Subcutaneous adipose tissue (tissue), 4 donors: ENCODE results near the gene FMNL1. TPM values are rescaled to one million over a fixed set of nuclear protein-coding genes. Genes with fewer than 3 reads are reported as not detected.

ENCODE experiments used
- total RNA-seq, 4 donors: library from RNA; depleted of rRNA; stranded (reverse); fragments of >200 nt; gene quantifications; one replicate each; pipeline ENCODE4 v1.1.0, GENCODE V29; 2016
- TF ChIP-seq, protein P1 (sequence below): fragments of 450-650 bp; IDR thresholded peaks from one replicate; pipeline ENCODE4 v1.5.1; 2016; ENCODE audit warnings: low read depth, mild to moderate bottlenecking, control low read depth, antibody characterized with exemption, moderate library complexity

Gene FMNL1
- total RNA-seq, 4 donors from 2014 or later = 14.3 to 39.9 (median 28.9) TPM

DNA sequence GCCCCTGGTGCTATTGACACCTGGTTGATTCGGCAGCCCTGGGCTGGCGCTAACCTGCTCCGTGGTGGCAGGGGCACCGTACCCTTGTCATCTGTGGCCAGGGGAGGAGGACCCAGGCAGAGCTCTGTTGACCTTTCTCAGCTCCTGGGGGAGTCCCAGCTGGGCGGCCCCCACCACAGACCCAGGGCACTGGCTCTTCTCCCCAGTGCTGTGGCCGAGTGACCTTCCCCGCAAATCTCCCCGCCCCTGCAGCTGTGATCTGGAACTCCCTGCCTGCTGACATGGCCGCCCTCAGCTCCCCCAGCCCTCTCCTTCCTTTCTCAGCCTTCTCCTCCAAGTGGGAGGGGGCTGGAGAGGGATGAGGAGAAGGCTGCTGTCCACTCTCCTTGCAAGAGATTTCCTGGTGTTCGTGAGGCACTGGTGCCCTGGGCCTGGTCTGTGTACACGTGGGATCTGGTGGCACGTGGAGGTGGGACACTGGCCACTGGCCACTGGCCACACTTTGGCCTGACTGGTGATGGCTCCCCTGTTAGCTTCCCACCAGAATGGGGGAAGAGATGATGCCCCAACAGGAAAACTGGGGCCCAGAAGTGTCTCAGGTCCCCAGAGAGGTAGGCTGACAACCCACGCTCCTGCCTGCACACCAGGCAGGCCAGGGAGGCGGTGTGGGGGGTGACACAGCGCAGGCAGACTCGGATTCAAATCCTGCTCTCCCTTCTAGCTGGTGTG, 8.2 kb downstream of the FMNL1 start:
- TF ChIP-seq, protein P1, sequence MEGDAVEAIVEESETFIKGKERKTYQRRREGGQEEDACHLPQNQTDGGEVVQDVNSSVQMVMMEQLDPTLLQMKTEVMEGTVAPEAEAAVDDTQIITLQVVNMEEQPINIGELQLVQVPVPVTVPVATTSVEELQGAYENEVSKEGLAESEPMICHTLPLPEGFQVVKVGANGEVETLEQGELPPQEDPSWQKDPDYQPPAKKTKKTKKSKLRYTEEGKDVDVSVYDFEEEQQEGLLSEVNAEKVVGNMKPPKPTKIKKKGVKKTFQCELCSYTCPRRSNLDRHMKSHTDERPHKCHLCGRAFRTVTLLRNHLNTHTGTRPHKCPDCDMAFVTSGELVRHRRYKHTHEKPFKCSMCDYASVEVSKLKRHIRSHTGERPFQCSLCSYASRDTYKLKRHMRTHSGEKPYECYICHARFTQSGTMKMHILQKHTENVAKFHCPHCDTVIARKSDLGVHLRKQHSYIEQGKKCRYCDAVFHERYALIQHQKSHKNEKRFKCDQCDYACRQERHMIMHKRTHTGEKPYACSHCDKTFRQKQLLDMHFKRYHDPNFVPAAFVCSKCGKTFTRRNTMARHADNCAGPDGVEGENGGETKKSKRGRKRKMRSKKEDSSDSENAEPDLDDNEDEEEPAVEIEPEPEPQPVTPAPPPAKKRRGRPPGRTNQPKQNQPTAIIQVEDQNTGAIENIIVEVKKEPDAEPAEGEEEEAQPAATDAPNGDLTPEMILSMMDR = no peak

DNA sequence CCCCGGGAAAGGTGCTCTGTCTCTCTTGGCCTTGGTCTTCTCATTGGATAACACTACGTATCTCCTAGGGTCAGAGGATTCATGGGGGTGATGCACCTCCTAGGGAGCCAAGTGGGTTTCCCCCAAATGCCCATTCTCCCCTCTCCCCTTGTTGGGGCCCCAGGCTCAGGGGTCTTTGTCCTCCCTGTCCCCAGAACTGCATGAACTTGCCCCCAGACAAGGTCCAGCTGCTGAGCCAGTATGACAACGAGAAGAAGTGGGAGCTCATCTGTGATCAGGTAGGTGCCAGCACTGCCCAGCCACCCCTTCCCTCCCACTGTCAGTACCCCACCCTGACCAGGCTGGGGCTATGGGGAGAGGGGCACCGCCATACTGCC, 8.7 kb downstream of the FMNL1 start:
- TF ChIP-seq, protein P1 = no peak

DNA sequence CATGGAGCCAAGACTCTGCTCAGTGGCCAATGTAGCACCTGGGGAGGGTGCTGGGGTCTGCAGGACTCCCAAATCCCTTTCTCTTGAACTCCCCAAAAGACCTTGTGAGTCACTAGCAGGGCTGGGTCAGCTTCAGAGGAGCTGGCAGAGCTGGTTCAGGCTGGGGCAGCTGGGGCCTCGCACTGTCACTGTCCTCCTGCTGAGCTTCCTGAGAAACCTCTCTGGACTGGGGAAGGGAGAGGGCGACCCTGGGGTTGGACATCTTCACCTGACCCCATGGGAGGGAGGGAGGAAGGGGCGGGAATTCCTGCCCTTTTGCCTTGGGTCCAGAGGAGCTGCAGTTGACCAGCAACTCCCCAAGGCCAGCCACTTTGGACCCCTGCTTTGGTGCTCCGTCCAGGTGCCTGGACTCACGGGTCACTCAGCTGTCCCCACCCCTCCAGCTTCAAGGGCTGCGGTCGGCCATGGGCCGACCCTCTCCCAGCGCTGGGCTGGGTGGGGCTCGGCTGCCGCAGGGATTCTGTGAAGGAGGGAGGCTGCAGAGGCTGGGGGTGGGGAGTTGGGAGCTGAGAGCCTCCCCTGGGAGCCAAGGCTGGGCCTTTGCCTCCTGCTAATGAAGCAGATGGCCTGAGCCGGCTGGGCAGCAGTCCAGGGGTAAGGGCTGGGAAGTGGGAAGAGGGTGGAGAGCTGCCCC, 9.2 kb downstream of the FMNL1 start:
- TF ChIP-seq, protein P1 = no peak

DNA sequence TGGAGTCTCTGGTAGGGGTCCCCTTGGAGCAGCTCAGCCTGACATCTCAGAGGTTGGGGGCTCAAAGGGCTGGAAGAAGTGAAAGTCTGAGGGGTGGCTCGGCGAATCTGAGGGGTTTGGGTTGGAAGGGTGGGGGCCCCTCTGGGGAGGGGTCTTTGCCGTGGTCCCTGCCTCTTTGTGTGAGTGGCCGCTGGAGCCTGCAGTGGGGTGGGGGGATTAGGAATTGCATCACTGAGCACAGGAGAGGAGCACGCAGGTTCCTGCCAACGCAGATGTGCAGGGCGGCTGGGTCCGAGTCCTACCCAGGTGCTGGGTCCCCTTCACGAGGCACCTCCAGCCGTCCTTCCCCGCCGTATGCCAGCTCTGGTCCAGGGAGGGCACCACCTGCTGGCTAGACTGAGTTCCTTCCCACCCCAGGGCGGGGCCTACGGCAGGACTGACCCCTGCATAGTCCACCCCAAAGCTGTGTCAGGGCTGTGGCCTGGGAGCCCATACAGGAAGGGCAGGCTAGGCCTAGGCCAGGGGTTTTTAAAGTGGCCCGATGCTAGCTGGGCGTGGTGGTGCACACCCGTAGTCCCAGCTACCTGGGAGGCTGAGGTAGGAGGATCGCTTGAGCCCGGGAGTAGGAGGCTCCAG, 9.9 kb downstream of the FMNL1 start:
- TF ChIP-seq, protein P1 = no peak

DNA sequence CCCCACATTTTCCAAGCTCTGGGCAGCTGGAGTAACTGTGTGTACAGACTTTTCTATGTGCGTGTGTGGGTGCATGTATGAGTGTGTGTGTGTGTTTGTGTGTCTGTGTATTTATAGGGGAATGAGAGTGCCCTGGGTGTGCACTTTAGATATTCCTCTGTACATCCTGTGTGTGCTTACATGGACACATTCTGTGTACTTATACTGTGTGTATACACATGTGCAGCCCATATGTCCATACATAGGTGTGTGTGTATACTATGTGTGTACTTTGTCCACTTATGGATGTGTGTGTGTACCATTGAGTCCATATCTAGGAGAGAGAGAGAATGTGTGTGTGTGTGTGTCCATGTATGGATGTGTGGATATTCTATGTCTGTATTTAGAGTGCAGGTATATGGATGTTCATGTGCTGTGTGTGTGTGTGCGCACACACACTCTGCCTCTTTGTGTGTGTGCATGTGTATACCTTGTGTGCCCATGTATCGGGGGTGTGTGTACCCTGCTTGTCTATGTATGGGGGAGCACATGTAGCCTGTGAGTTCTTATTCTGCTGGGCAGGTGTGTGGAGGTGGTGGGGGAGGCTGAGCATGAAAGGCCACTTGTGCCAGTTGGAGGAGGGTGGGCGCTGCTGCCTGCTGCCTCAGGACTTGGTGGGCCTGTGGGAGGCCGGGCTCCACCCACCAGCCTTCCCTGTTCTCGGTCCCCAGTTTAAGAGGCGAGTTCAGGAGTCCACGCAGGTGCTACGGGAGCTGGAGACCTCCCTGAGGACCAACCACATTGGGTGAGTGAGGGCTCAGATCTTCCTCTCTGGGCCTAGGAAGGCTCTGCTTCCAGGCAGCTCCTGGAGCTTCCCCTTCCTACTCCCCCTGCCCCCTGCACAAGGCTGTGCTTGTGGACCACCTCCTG, 11.1 kb downstream of the FMNL1 start:
- TF ChIP-seq, protein P1 = no peak

DNA sequence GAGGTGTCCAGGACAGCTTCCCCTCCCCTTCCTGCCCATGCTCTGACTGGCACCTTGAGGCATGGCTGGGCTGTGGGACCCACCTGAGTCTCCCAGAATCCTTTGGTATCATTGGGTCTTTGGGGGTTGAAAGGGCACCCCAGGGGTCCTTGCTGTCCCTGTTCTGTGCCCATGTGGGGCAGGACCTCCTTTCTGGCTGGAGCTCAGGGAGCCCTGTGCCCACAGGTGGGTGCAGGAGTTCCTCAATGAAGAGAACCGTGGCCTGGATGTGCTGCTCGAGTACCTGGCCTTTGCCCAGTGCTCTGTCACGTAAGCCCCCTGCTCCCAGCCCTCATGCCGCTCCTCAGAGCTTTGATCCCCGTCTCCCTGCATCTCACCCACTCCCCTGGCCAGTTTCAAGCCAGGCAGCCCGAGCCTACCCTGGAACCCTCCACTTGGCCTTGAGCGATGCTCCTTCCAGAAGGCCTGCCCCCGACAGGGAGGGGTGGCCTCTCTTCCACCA, 11.8 kb downstream of the FMNL1 start:
- TF ChIP-seq, protein P1 = no peak
